Uterus (tissue), 2 donors: Measurements from ENCODE around the gene IL1RAPL2.

ENCODE experiments used
- POLR2A ChIP-seq, 2 donors: fragments of 450-650 bp; IDR thresholded peaks; one replicate each; pipeline ENCODE4 v1.6.1; 2016; ENCODE audit warnings: antibody characterized with exemption in 2 of 2, mild to moderate bottlenecking in 1 of 2, moderate library complexity in 1 of 2
- TF ChIP-seq, protein P1 (sequence below), 4 experiments: fragments of 200-600 bp in 2 of 4; fragments of 450-650 bp in 2 of 4; sonication (generic) in 2 of 4; IDR thresholded peaks; one replicate each; pipeline ENCODE4 v1.5.1; 2016 to 2019; ENCODE audit warnings: antibody characterized with exemption in 4 of 4, mild to moderate bottlenecking in 2 of 4, moderate library complexity in 1 of 4

DNA sequence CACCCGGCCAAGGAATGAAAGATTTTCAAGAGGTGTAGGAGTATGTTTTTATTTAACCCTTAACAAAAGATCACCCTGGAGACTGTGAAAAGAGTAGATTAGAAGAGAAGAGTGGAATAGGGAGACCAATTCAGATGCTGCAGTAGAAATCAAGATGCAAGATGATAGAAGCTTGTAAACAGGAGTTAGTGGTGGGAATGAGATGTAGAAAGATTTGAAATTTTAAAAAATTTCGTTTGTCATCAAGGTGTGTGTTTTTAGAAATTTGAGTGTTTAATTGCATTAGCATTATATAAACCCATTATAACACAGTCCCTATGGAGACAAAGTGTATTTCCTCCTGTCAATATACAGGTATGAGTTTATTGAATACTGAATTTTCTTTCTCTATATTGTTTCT is 42.1 kb upstream of the IL1RAPL2 start:
- TF ChIP-seq, protein P1, sequence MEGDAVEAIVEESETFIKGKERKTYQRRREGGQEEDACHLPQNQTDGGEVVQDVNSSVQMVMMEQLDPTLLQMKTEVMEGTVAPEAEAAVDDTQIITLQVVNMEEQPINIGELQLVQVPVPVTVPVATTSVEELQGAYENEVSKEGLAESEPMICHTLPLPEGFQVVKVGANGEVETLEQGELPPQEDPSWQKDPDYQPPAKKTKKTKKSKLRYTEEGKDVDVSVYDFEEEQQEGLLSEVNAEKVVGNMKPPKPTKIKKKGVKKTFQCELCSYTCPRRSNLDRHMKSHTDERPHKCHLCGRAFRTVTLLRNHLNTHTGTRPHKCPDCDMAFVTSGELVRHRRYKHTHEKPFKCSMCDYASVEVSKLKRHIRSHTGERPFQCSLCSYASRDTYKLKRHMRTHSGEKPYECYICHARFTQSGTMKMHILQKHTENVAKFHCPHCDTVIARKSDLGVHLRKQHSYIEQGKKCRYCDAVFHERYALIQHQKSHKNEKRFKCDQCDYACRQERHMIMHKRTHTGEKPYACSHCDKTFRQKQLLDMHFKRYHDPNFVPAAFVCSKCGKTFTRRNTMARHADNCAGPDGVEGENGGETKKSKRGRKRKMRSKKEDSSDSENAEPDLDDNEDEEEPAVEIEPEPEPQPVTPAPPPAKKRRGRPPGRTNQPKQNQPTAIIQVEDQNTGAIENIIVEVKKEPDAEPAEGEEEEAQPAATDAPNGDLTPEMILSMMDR (IDR thresholded peaks at IDR 0.05) = no peak
- no peak for TF ChIP-seq POLR2A (IDR thresholded peaks at IDR 0.05)
